IPS-11a (cell line): ENCODE data around the gene WNT3A.
A peak's percentile ranks its signal among the peaks of the same experiment; 100 is the strongest.

ENCODE experiments used
- H3K4me3 ChIP-seq: one replicate; pipeline ENCODE4 v1.5.1; 2013; ENCODE audit warnings: low read depth, low read length, control low read depth

WNT3A gene

DNA sequence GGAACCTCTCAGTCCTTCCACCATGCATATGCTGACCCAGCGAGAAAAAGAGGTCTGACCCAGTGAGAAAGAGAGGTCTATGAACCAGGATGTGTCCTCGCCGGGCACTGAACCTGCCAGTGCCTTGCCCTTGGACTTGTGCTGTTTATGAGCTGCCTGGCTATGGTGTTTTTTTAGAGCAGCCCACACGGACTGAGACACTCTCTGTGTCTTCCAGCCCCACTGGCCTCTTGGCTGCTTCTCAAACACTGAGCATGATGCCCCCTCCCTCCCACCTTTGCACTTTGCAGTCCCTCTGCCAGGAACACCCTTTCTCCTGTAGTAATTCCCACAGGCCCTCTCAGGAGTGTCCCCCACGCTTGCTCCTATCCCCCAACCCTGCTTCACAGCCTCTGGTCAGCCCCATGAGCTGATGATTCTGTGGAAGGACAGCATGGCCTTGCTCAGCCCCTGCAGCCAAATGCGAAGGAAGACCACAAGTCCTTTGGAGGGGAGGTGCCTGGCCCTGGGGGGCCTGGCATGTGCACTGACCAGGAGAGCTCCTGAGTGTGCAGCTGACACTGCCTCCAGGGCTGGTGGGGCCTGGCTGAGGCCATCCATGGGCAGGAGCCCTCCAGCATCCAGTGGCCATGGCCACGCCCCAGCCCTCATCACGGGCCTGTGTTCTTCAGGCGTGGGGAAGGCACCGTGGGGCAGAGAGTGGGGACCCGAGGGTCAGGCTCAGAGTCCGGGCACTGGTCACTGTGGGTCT, 23.8 kb downstream of the WNT3A start:
- no peak overlapping the region for H3K4me3 ChIP-seq

DNA sequence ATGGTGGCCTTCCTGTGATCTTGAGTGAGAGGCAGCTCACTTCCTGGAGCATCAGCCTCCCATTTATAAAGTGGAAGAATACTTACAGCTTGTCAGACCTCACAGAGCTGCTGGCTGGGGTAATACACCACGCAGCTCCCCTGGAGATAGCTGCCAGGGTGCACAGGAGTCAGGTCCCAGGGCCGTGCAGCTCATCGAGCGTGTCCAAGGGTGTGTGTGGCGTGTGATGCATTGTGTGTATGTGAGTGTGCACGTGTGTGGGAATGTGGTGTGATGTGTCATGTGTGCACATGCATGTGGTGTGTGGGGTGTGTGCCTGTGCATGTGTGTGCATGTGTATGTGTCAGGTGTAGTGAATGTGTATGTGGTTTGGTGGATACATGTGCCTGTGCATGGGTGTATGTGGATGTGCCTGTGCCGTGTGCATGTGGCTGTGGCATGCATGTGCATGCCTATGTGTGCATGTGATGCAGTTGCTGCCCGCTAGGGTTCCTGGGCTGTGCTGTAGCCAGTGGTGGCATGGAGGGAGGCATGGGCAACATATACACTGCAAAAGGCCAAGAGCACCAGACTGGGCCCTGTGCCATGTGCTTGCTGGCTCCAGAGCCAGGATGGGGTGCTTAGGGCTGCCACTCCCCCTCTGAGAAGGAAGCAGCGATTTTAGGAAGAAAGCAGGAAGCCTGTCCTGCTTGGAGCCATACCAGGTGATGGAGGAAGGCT, 24.6 kb downstream of the WNT3A start:
- H3K4me3 ChIP-seq: no peak overlapping the region

DNA sequence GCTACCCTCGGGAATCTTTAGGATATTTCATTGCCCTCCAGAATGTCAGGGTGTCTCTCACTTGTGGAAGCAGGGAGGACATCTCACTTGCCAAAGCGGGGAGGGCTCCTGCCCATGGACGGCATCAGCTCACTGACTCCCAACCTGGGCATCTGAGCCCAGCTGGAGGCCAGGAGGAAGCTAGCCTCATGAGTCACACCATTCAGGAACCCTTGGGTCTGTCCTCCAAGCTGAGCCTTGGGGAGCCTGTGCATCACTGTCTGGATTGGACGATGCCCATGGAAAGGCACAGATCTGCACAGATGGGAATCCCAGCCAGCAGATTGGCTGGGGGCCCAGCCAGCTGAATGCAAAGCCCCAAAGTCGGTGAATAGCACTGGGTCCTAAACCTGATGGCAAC, 25.2 kb downstream of the WNT3A start:
- no peak overlapping the region for H3K4me3 ChIP-seq

DNA sequence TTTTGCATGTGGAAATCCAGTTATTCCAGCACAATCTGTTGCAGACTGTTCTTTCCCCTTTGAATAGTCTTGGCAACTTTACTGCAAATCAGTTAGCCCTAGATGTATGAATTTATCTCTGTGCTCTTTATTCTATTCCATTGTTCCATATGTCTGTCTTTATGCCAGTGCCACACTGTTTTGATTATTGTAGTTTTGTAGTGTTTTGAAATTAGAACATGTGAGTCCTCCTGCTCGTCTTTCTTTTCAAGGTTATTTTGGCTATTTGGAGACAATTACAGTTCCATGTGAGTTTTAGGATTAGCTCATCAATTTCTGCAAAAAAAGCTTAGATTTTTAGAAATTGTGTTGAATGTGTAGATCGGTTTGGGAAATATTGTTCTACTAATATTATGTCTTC, 26.6 kb downstream of the WNT3A start:
- no peak overlapping the region for H3K4me3 ChIP-seq

DNA sequence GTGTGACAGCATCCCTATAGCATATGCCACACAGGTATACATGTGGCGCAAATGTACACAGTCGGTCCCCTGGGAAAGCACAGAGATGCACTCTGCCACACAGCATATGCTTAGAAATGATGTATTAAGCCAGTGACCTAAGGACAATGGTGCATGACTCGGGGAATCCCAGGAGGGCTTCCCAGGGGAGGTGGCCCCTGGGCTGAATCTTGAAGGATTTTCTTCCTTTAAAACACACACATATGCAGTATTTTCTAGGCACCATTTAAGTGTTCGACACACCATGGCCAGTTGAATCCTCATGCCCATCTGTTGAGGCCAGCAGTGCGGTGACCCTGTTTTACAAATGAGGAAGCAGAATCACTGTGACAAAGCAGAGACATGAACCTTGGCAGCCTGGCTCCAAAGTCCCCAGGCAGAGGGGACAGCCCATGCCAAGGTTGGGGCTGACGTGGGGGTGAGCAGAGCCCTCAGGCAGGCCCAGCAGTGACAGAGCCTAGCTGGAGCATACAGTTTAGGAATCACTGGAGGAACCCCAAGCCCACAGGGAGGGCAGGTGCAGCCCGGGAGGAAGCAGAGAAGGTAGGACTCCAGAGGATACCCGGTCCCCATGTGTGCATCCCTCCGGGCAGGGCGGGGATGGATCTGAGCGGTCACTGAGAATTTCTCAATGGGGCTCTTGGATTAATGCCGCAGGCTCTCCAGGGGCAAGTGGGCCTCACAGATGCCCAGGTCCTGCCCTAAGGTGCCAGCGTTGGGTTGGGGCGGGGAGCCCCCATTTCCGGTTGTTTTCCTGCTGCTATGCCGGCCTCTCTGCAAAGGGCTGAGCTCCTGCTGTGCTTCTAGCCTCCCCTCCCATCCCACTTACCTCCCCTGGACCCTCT, 28.4 kb downstream of the WNT3A start:
- H3K4me3 ChIP-seq: no peak overlapping the region

DNA sequence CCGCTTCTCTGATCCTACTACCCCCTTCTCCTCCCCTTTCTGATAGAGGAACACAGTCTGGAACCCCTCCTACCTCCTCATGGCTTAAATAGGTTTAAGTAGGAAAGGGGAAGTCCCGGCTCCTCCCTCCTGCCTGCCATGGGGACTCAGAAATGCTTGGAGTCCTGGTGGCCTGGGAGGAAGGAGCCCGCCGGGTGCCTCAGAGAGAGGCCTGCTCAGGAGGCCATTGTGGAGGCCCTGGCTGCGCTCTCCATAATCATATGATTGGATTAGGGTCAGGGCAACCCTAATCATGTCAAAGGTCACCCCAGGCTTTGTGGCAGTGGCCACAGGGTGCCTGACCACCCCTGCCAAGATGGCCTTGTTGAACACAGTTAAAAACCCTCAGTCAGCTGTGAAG, 29.0 kb downstream of the WNT3A start:
- no peak overlapping the region for H3K4me3 ChIP-seq

DNA sequence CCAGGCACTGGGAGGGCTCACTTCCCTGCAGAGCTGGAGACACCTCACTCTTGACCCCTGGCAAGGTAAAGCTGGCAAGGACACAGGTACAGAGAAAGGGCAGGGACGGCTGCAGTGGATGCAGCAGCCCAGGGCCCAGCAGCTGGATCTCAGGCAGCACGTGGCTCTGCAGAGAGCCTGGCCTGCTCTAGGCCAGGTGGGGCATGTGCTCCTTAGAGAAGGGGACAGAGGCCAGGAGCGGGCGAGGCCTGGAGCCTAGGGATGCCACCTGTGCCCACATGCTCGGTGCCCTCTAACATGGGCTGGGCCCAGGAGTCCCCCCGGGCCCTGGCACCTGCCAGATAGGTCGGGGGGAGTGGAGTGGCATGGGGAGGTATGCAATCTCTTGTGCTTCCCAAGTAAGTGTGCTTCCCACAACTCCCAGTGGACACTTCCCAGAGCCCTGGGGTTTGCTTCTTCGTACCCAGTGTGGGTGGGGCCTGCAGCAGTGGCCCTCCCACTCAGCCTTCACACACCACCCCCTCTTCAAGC, 30.0 kb downstream of the WNT3A start:
- no peak overlapping the region for H3K4me3 ChIP-seq

DNA sequence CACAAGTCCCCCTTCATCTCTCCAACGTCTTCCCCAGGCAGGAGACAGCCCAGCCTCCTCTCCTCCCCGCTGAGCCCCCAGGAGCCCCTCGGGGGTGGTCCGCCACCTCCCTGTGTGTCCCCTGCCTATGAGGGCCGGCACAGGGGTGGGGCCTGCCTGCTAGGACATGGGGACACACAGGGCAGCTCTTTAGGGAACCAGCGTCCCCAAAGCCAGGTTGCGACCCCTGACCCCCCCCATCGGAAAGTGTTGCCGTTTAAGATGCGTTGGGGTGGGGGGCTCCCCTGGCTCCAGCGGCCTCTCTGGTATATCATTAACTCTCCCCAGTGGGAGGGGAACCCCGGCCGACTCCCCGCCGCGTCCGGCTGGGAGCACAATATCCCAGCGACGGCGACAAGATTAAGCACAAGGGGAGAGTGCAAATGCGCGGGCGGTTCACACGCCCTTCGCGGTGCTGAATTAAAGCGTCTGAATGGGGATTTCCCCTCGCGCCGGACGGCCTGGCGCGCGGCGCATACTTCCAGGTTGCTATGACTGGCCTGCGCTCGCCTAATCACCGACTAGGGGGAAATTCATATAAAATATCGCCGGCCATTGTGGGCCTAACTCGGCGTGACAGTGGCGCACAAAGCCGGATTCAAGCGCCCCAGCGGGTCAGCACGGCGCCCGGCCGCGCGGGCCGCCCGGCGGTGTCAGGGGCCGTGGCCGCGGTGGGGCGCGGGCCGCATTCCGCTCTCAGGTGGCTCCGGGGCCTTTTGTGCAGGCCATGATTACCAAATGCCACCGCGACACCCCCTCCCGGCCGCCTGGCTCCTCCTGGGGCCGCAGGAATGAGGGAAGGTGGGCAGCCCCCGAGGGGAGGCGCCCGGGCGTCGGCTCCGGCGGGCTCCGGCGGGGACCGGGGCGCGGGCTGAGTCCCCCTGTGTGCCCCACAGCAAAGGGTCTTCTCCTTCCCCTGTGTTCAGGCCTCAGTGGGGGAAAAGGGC, 30.9 kb downstream of the WNT3A start:
- H3K4me3 ChIP-seq: peak overlapping the region; percentile 17

DNA sequence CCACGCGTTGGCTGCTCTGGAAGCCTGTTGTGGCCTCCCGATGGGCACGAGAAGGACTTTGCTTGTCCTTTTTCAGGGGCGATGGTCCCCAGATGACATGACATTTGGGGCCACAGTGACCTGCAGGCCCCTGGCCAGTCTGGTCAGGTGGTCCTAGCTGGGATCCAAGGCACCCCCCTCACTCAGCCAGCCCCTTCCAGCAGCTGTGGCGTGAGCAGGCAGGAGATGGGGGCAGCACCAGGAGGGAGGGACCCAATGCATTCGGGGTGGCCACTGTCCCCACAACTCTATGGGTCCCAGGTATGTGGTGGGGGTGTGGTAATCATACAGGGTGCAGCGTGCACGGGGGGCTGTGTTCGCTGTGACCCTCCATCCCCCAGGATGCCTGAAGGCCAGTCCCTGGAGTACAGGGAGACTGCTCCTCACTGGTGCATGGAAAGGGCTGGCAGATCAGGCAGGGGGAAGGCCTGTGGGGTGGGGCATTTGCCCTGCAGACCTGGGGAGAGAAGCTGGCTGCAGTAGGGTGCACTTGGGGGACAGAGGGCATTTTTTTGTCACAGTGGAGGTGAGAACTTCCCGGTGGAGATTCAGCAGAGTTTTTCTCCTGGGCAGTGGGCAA, 31.7 kb downstream of the WNT3A start:
- no peak overlapping the region for H3K4me3 ChIP-seq

DNA sequence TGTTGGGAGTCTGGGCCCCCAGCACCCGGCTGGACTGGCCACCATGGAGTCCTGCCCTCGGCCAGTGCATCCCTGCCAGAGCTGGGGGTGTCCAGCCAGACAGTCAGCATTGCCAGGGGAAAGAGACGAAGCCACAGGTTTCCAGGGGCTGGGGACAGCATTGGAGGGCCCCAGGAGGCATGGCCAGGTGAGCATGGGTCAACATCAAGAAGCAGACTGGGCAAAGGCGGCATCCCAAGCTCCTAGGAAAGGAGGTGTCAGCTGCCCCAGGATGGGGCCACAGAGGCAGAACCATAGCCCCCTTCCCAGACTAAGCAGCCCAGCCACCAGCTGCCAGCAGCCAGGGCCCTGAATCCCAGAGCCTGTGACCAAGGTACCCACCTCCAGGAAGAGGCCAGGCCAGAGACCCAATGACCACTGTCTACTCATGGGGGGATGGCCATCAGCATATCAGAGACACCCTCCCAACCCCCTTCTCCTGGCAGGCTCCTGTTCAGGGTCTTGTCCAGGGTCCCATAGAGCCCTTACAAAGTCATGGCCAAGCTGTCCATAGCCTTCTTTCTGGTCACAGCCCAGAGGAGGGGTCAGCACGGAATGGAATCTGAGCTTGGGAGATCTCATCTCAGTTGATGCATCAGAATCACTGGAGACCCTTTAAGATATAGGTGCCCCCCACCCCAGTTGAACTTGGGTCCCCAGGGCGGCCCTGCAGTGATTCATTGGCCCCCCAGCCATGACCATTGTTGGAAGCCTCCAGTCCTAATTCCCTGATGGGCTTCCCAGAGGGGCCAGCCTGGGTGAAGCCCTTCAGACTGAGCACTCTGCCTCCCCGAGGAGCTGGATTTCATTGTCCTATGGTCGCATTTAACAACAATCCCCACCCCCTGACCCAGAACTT, 32.5 kb downstream of the WNT3A start:
- no peak overlapping the region for H3K4me3 ChIP-seq

DNA sequence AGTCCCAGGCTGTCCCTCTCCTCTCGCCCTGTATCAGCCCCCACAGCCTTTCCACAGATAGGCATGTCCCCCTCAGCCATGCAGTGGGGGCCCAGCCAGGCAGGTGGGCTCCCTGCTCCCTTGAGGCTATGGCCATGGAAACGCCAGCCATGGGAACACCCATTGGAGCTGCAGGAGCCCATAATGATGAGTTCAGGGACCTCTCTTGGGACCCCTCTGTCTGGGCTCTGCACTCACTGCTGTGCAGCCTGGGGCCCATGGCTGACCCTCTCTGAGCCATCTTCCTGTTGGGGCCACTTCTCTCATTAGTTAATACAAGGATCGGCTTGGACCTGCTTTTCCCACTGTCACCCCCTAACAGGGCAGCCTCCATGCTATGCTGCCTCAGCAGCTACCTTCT, 33.2 kb downstream of the WNT3A start:
- no peak overlapping the region for H3K4me3 ChIP-seq

DNA sequence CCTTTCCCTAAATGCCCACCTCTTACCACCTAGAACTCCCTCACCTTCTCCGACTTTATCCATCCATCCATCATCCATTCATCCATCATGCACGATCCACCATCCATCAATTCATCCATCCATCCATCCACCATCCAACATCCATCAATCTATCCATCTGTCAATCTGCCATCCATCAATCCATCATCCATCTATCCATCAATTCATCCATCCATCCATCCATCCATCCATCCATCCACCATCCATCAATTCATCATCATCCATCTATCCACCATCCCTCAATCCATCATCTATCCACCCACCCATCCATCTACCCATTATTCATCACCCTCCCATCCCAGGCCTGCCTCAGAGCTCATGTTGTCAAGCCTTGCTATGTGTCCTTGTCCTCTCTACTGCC, 34.5 kb downstream of the WNT3A start:
- no peak overlapping the region for H3K4me3 ChIP-seq

DNA sequence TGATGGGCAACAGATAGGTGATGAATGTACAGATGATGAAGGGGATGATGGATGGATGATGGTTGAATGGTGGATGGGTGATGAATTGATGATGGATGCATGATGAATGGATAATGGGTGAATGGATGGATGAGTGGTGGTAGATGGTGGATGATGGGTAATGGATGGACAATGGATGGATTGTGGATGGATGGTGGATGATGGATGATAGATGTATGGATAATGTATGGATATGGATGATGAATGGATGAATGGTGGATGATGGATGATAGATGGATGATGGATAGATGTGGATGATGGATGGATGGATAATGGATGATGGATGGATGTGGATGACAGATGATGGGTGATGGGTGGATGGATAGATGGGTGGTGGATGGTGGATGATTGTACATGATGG, 35.7 kb downstream of the WNT3A start:
- H3K4me3 ChIP-seq: no peak overlapping the region

DNA sequence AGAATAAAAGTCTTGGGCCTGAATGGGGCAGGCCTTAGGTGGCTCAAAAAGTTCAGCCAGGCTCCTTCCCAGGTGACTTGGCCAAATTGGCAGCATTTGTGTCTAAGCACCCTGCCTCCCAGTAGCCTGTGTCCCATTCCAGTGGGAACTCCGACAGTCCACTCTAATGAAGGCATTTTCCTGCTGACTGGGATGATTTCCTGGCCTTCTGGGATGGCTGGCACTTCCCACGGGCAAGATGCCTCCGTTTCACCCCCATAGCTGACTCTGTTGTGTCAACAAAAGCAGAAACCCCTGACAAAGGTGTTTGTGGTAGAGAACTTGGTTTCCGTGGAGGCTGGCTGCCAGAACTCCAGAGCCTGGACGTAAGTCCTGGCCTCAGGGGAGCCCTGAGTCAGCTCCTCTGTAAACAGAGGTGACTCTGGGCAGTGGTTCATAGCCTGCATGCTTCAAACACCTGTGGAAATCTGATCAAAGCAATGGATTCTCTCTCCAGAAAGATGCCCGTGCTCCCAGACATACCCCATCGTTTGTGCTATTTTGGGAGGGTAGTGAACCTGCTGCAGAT, 36.6 kb downstream of the WNT3A start:
- no peak overlapping the region for H3K4me3 ChIP-seq

DNA sequence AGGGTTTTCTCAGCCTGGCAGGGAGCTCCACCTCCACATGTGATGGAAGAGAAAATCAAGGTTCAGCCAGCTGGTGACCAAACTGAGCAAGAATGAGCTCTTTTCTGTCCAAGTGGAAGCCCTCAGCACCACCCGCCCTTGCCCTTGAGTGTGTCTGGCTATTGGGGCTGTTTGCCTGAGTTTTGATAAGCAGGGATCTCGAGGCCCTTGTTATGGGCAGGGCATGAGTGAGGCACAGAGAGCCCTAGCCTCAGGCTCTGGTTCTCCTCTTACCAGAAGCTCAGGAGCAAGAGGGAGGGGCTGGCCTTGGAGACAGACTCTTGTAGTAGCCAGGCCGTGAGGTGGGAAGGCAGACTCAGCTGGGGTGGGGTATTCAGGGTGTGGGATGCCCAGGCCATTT, 38.2 kb downstream of the WNT3A start:
- H3K4me3 ChIP-seq: no peak overlapping the region

DNA sequence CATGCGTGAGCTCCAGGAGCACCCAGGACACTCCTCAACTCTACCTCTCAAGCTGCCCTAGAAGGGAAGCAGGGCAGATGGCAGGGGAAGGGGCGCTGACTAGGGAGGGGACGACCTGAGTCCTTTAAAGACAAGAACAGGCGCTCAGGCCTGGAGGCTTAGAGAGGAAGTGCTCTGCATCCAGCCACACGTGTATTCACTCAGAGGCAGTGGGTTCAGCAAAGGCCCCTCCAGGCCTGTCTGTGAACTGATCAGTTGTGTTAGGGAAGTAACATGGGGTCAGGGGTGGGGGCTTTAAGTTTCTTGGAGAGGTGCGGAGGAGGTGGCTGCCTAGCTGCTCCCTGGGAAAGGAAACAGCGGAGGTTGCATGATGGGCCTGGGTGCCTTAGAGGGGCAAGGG, 38.6 kb downstream of the WNT3A start:
- H3K4me3 ChIP-seq: no peak overlapping the region

DNA sequence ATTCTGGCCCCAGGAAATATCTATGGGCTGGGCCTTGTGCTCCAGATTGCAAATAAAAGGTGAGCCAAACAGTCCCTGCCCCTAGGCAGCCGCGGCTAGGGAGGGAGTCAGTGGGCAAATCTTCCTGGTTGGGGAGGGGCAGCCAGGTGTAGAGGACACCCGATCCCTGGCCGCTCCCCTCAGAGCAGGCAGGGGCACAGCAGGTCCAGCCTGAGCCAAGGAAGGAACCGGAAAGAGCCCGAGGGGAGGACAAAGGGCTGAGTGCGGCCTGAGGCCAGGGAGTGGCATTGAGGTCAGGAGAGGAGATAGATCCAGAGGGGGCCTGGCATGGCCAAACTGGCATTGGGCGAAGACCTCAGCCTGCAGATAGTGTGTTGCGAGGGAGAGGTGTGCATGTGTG, 39.1 kb downstream of the WNT3A start:
- H3K4me3 ChIP-seq: no peak overlapping the region

DNA sequence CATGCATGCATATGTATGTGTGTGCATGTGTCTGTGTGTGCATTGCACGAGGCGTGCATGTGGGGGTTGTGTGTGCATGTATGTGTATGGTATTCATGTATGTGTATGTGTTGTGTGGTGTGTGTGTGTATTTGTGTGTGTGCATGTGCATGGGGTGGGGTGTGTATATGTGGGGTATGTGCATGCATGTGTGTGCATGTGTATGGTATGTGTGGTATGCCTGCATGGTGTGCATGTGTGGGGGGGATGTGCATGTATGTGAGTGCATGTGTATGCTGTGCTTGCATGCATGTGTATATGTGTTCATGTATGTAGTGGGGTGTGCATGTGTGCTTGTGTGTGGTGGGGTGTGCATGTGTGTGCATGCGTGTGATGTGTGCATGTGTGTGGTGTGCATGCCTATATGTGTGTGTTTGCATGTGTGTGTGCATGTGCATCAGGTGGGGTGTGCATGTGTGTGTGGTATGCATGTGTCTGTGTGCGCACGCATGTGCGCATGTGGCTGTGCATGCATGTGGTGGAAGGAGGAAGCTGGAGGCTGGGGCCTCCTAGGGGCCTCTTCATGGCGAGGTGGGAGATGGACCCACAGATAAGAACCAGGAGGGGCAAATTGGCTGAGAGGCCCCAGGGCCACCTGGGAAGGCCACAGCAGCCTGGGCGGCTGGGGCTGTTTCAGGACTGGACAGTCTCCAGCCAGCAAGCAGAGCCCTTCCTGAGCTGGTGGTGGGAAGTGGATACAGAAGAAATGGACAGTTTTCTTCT, 39.8 kb downstream of the WNT3A start:
- no peak overlapping the region for H3K4me3 ChIP-seq
